ENCODE measurements around the gene TMEM252.

Gene TMEM252, protein sequence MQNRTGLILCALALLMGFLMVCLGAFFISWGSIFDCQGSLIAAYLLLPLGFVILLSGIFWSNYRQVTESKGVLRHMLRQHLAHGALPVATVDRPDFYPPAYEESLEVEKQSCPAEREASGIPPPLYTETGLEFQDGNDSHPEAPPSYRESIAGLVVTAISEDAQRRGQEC

GRCh38 chr9:68540712-68541535, at the start of gene TMEM252:
Gene TMEM252 (minus strand): TSS chr9:68540883. CDS start chr9:68540814, 69 bp downstream.
- TF ChIP-seq, protein P1, sequence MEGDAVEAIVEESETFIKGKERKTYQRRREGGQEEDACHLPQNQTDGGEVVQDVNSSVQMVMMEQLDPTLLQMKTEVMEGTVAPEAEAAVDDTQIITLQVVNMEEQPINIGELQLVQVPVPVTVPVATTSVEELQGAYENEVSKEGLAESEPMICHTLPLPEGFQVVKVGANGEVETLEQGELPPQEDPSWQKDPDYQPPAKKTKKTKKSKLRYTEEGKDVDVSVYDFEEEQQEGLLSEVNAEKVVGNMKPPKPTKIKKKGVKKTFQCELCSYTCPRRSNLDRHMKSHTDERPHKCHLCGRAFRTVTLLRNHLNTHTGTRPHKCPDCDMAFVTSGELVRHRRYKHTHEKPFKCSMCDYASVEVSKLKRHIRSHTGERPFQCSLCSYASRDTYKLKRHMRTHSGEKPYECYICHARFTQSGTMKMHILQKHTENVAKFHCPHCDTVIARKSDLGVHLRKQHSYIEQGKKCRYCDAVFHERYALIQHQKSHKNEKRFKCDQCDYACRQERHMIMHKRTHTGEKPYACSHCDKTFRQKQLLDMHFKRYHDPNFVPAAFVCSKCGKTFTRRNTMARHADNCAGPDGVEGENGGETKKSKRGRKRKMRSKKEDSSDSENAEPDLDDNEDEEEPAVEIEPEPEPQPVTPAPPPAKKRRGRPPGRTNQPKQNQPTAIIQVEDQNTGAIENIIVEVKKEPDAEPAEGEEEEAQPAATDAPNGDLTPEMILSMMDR (IDR thresholded peaks at IDR 0.05; ENCODE audit: control insufficient read depth, extremely low read depth, insufficient read depth): no peak
- no peak within 1 kb of the TSS for H3K4me3 ChIP-seq (ENCODE audit: low read depth, low read length)
- DNase-seq (ENCODE audit: low read depth): no peak

- TF ChIP-seq, protein P1 (IDR thresholded peaks at IDR 0.05; ENCODE audit: control insufficient read depth, extremely low read depth, insufficient read depth): no peak
- no peak overlapping the region for H3K4me3 ChIP-seq (ENCODE audit: low read depth, low read length)
- DNase-seq (ENCODE audit: low read depth): no peak
These were observed 44.5 kb upstream of the TMEM252 start for GRCh38 chr9:68585034-68585761.

- DNase-seq (ENCODE audit: low read depth): peak; percentile 62
- TF ChIP-seq, protein P1 (IDR thresholded peaks at IDR 0.05; ENCODE audit: control insufficient read depth, extremely low read depth, insufficient read depth): peak; percentile 99
- no peak overlapping the region for H3K4me3 ChIP-seq (ENCODE audit: low read depth, low read length)
These were observed 43.7 kb upstream of the TMEM252 start for GRCh38 chr9:68584189-68585033.

DNA sequence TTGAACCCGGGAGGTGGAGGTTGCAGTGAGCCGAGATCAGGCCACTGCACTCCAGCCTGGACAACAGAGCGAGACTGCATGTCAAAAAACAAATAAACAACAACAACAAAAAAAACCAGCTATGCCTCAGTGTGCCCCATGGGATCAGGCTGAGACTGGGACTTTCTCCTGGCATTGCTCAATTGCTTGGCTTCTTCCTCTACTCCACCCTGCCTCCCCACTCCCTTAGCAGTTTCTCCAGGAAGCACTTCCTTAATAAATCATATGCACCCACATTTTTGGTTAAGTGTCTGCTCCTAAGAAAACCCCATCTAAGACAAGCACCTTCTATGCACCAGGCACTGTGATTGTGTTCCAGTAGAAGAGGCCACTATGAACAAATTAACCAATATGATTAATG, 41.0 kb upstream of the TMEM252 start:
- no peak overlapping the region for H3K4me3 ChIP-seq (ENCODE audit: low read depth, low read length)
- no peak for DNase-seq (ENCODE audit: low read depth)
- TF ChIP-seq, protein P1 (IDR thresholded peaks at IDR 0.05; ENCODE audit: control insufficient read depth, extremely low read depth, insufficient read depth): no peak

GRCh38 chr9:68577774-68578591, 37.3 kb upstream of the TMEM252 start:
- no peak for DNase-seq (ENCODE audit: low read depth)
- TF ChIP-seq, protein P1 (IDR thresholded peaks at IDR 0.05; ENCODE audit: control insufficient read depth, extremely low read depth, insufficient read depth): no peak
- no peak overlapping the region for H3K4me3 ChIP-seq (ENCODE audit: low read depth, low read length)
